A673 (cell line): Measurements from ENCODE around the gene CNPY3. TPM values are rescaled to one million over a fixed set of nuclear protein-coding genes. Genes with fewer than 3 reads are reported as not detected.
"Not testable (repeated sequence)": the region's sequence is repeated elsewhere in the genome, so short reads cannot be mapped to it uniquely, and the experiment has no call there.

Experiments used
- BruUV-seq: library from RNA; stranded (reverse); fragments of 400-500 nt; replicated peaks from 2 replicates; lab custom pipeline; 2021; lab: Mats Ljungman, UMichigan
- CTCF ChIA-PET: fragments of 300-600 bp; sonication (Branson Sonifier 250); formaldehyde crosslinking; loops from one replicate; lab custom pipeline; 2022; ENCODE audit warnings: antibody characterized with exemption; lab: Charles Lee
- POLR2A ChIA-PET: fragments of 300-600 bp; sonication (Branson Sonifier 250); formaldehyde crosslinking; loops from one replicate; lab custom pipeline; 2022; ENCODE audit warnings: antibody characterized with exemption; ENCODE audit not compliant: low non-redundant PET; lab: Charles Lee
- DNase-seq: peaks from one replicate; pipeline ENCODE4 v3.0.0-alpha.2; 2015; ENCODE audit warnings: low spot score
- H3K27ac ChIP-seq: fragments of 200-600 bp; sonication (generic); 2 replicates; pipeline ENCODE4 v1.5.1; 2016; ENCODE audit warnings: mixed run types, low read depth, mild to moderate bottlenecking, mixed read lengths, antibody characterized with exemption, low read length; ENCODE audit not compliant: poor library complexity, severe bottlenecking
- H3K27me3 ChIP-seq: fragments of 200-600 bp; sonication (generic); replicated peaks from 2 replicates; pipeline ENCODE4 v1.6.1; 2017; ENCODE audit warnings: mixed run types, low read depth, mild to moderate bottlenecking, mixed read lengths, antibody characterized with exemption, low read length; ENCODE audit not compliant: insufficient read depth, poor library complexity
- H3K36me3 ChIP-seq: fragments of 200-600 bp; sonication (generic); 2 replicates; pipeline ENCODE4 v1.6.1; 2016; ENCODE audit warnings: mixed run types, mild to moderate bottlenecking, mixed read lengths, antibody characterized with exemption, low read length; ENCODE audit not compliant: insufficient read depth, poor library complexity, severe bottlenecking
- H3K4me1 ChIP-seq: fragments of 200-600 bp; sonication (generic); 2 replicates; pipeline ENCODE4 v1.6.1; 2017; ENCODE audit warnings: mixed run types, mild to moderate bottlenecking, mixed read lengths, antibody characterized with exemption, low read length; ENCODE audit not compliant: insufficient read depth, poor library complexity, severe bottlenecking
- H3K4me3 ChIP-seq: fragments of 200-600 bp; sonication (generic); 2 replicates; pipeline ENCODE4 v1.5.1; 2016; ENCODE audit warnings: low read depth, mixed run types, mild to moderate bottlenecking, mixed read lengths, low read length; ENCODE audit not compliant: poor library complexity, severe bottlenecking
- H3K9me3 ChIP-seq: fragments of 200-600 bp; sonication (generic); 2 replicates; pipeline ENCODE4 v1.6.1; 2016; ENCODE audit warnings: mixed run types, low read depth, mild to moderate bottlenecking, mixed read lengths, antibody characterized with exemption, low read length; ENCODE audit not compliant: poor library complexity, severe bottlenecking
- CTCF ChIP-seq: fragments of 300-800, 200-600 bp; sonication (generic); conservative IDR thresholded peaks from 2 replicates; pipeline ENCODE4 v1.5.1; 2017; ENCODE audit warnings: low read depth, mild to moderate bottlenecking, antibody characterized with exemption, low read length, moderate library complexity, mixed read lengths
- EZH2 ChIP-seq: fragments of 200-600 bp; sonication (generic); IDR thresholded peaks from 2 replicates; pipeline ENCODE4 v1.6.1; 2017; ENCODE audit warnings: borderline replicate concordance, low read depth, mild to moderate bottlenecking, mixed read lengths, antibody characterized with exemption, low read length; ENCODE audit not compliant: poor library complexity, severe bottlenecking
- intact Hi-C: fragments of 100-400 bp; cut with micrococcal nuclease; formaldehyde crosslinking; loops from one replicate; pipeline ENCODE4 v1.10.0; 2022; ENCODE audit not compliant: unreplicated experiment
- total RNA-seq: library from RNA; stranded (reverse); gene quantifications from 2 replicates; pipeline ENCODE4 v1.2.3, GENCODE V29; 2021

CNPY3 gene
- total RNA-seq, 1 experiment from 2014 or later = 37.7 TPM

- Histone ChIP-seq H3K36me3 (peaks cover 48% of the 10 kb centered on the region), H3K4me1 (peaks cover 5% of the 10 kb centered on the region), H3K4me3 (no peak overlapping the region), H3K9me3 (no peaks in the 10 kb centered on the region), H3K27ac (no peak overlapping the region), H3K27me3 (no peaks in the 10 kb centered on the region)
- intact Hi-C loops = no loop called here
- TF ChIP-seq CTCF (no peak), EZH2 (no peak)
- ChIA-PET POLR2A (interaction anchor here (0.6 kb wide), 1 partner anchor 142 kb away, joined by 5 read pairs; no protein-coding TSS in a partner anchor), CTCF (no interaction called here)
- no TSS peak for BruUV-seq
- DNase-seq = no peak
Observed at GRCh38 chr6:42885702-42886101, 43.6 kb upstream of the CNPY3 start.

- CTCF ChIA-PET, DNase-seq, H3K4me3 ChIP-seq, H3K9me3 ChIP-seq, BruUV-seq, H3K27me3 ChIP-seq, intact Hi-C loops, H3K4me1 ChIP-seq, H3K27ac ChIP-seq: not testable (repeated sequence)
- peaks cover 36% of the 10 kb centered on the region for H3K36me3 ChIP-seq
- POLR2A ChIA-PET = interaction anchor here (0.5 kb wide), 1 partner anchor 160 kb away, joined by 4 read pairs; no protein-coding TSS in a partner anchor
Observed at GRCh38 chr6:42888201-42888600, 41.1 kb upstream of the CNPY3 start.

GRCh38 chr6:42889815-42890214 is 39.5 kb upstream of the CNPY3 start:
- Histone ChIP-seq H3K9me3 (no peaks in the 10 kb centered on the region), H3K27ac (peak overlapping the region; percentile 90), H3K4me1 (peaks cover 5% of the 10 kb centered on the region), H3K4me3 (peak overlapping the region; percentile 75), H3K36me3 (peaks cover 20% of the 10 kb centered on the region), H3K27me3 (no peaks in the 10 kb centered on the region)
- ChIA-PET POLR2A (no interaction called here), CTCF (no interaction called here)
- intact Hi-C loops = loop anchor here (10.0 kb wide), 1 partner anchor 815 kb away; no protein-coding TSS in a partner anchor
- DNase-seq = no peak
- TF ChIP-seq EZH2 (no peak), CTCF (no peak)
- no TSS peak for BruUV-seq
